Uterus (tissue), 4 donors: ENCODE data around the gene GSTO1. TPM values are rescaled to one million over a fixed set of nuclear protein-coding genes. Genes with fewer than 3 reads are reported as not detected.
A peak's percentile ranks its signal among the peaks of the same experiment; 100 is the strongest.

ENCODE experiments used
- DNase-seq, 2 donors: peaks; one replicate each; pipeline ENCODE4 v3.0.0-alpha.2; 2019 to 2020
- H3K27ac ChIP-seq, 2 donors: fragments of 200-600 bp; sonication (generic); 1 replicate in 1 of 2; 2 replicates in 1 of 2; pipeline ENCODE4 v1.5.1; 2016 to 2018
- H3K27me3 ChIP-seq, 2 donors: fragments of 200-600 bp; sonication (generic); one replicate each; pipeline ENCODE4 v1.5.1; 2018 to 2019; ENCODE audit warnings: control low read depth in 1 of 2
- H3K36me3 ChIP-seq, 2 donors: fragments of 200-600 bp; sonication (generic); one replicate each; pipeline ENCODE4 v1.5.1; 2019; ENCODE audit warnings: control low read depth in 1 of 2
- H3K4me1 ChIP-seq, 2 donors: fragments of 200-600 bp; sonication (generic); one replicate each; pipeline ENCODE4 v1.5.1; 2018 to 2019; ENCODE audit warnings: control low read depth in 1 of 2
- H3K4me3 ChIP-seq, 2 donors: fragments of 200-600 bp; sonication (generic); 1 replicate in 1 of 2; 2 replicates in 1 of 2; pipeline ENCODE4 v1.5.1; 2018 to 2019; ENCODE audit warnings: mild to moderate bottlenecking in 1 of 2
- H3K9me3 ChIP-seq, 2 donors: fragments of 200-600 bp; sonication (generic); one replicate each; pipeline ENCODE4 v1.5.1; 2019; ENCODE audit warnings: control low read depth in 1 of 2
- POLR2A ChIP-seq, 2 donors: fragments of 450-650 bp; IDR thresholded peaks; one replicate each; pipeline ENCODE4 v1.6.1; 2016; ENCODE audit warnings: antibody characterized with exemption in 2 of 2, mild to moderate bottlenecking in 1 of 2, moderate library complexity in 1 of 2
- intact Hi-C: fragments of 100-400 bp; cut with DNase I; formaldehyde crosslinking; loops from one replicate; pipeline ENCODE4 v1.15.1; 2023; ENCODE audit warnings: low total_unique reads
- total RNA-seq, 4 donors: library from RNA; depleted of rRNA in 3 of 4; stranded (reverse); fragments of >200 nt in 3 of 4; gene quantifications; one replicate each; pipeline versions ENCODE4 v1.1.0 to v1.2.4, GENCODE V29; 2014 to 2023
- TF ChIP-seq, protein P1 (sequence below), 4 experiments: fragments of 200-600 bp in 2 of 4; fragments of 450-650 bp in 2 of 4; sonication (generic) in 2 of 4; IDR thresholded peaks; one replicate each; pipeline ENCODE4 v1.5.1; 2016 to 2019; ENCODE audit warnings: antibody characterized with exemption in 4 of 4, mild to moderate bottlenecking in 2 of 4, moderate library complexity in 1 of 4
- donor health status: DM: yes; HTN: yes; CAD: no.

The GSTO1 gene
- total RNA-seq, 4 donors from 2014 or later: 54.7 to 131 (median 102) TPM

DNA sequence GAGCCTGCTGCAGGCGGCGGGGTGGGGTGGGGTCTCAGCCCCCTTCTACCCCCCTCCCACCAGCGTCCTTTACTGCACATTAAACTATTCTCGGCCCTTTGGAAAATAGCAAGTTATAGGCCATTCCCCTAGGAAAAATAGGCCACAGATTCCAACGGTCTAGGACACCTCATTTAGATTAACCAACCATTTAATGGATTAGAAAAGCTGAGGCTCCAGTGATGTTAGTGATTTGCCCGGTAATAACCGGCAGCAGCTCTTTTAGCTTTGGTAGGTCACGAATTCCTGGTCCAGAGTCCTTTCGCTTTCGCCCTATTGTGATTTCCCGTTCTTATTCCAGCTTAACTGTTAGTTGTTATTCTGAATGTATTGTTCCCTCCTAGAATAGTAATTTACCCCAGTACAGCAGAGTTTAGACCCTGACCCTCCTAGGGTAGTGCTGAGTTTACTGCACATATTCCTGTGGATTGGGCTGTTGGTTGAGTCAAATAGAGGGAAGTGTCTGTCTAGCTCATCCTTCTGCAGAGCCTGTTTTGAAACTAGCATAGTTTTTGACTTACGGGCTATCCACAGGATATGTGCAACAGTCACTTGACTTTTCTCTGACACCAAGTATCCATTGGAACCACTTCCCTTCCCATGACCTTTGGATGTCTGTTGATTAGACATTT, 754 bp downstream of the GSTO1 start:
- intact Hi-C loops: no loop called here
- peaks cover 0 to 5% of the 10 kb centered on the region in 2 donors for H3K4me1 ChIP-seq
- no peak for DNase-seq
- peak overlapping the region; percentile 73 to 100 for H3K4me3 ChIP-seq
- H3K27ac ChIP-seq: peak overlapping the region; percentile 97 to 99
- TF ChIP-seq, protein P1, sequence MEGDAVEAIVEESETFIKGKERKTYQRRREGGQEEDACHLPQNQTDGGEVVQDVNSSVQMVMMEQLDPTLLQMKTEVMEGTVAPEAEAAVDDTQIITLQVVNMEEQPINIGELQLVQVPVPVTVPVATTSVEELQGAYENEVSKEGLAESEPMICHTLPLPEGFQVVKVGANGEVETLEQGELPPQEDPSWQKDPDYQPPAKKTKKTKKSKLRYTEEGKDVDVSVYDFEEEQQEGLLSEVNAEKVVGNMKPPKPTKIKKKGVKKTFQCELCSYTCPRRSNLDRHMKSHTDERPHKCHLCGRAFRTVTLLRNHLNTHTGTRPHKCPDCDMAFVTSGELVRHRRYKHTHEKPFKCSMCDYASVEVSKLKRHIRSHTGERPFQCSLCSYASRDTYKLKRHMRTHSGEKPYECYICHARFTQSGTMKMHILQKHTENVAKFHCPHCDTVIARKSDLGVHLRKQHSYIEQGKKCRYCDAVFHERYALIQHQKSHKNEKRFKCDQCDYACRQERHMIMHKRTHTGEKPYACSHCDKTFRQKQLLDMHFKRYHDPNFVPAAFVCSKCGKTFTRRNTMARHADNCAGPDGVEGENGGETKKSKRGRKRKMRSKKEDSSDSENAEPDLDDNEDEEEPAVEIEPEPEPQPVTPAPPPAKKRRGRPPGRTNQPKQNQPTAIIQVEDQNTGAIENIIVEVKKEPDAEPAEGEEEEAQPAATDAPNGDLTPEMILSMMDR (IDR thresholded peaks at IDR 0.05): no peak
- TF ChIP-seq POLR2A (IDR thresholded peaks at IDR 0.05): peak; percentile 30 to 41
- H3K9me3 ChIP-seq: no peaks in the 10 kb centered on the region
- H3K36me3 ChIP-seq: no peaks in the 10 kb centered on the region
- H3K27me3 ChIP-seq: no peaks in the 10 kb centered on the region

DNA sequence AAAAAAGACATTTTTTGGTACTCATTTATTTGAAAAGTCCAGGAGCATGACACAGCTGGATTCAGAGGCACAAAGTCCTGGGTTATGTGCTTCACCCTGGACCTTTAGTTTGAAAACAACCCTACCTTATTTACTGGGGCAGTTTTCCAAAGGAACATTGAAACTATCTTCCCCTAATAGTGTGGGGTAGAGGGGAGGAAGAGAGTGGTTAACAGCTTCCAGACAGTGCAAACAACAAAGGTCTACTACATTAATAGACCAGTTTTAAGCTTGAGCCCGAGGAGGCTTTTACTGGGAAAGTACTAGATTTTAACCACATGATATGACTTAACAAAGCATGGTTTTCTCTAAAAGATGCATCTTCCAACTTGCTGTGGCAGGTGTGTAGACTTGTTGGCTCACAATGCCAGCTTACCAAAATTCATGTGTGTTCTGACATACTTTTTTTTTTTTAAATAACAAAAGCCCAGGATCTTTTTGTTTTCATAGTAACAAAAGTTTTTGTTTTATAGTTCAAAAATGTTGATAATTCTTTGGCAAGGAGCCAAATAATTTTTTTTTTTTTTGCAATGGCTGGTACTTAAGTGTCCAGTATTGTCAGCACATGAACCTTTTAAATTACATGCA, 1.8 kb downstream of the GSTO1 start:
- no peaks in the 10 kb centered on the region for H3K27me3 ChIP-seq
- DNase-seq: no peak
- no peaks in the 10 kb centered on the region for H3K9me3 ChIP-seq
- H3K4me1 ChIP-seq: peaks cover 0 to 5% of the 10 kb centered on the region in 2 donors
- peak overlapping the region; percentile 97 to 99 for H3K27ac ChIP-seq
- TF ChIP-seq POLR2A (IDR thresholded peaks at IDR 0.05): no peak
- TF ChIP-seq, protein P1 (IDR thresholded peaks at IDR 0.05): no peak
- peak overlapping the region in 1 of 2 donors; percentile 73 for H3K4me3 ChIP-seq
- H3K36me3 ChIP-seq: no peaks in the 10 kb centered on the region
- intact Hi-C loops: no loop called here

DNA sequence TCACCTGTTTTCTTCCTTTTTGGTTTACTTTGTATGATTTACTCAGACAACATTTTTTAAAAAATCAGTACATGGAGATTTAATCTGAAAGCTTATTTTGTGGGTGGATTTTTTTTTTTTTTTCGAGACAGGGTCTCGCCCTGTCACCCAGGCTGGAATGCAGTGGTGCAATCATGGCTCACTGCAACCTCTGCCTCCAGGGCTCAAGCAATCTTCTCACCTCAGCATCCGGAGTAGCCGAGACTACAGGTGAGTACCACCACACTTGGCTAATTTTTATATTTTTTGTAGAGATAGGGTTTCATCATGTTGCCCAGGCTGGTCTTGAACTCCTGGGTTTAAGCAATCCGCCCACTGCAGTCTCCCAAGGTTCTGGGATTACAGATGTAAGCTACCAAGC, 2.5 kb downstream of the GSTO1 start:
- no peaks in the 10 kb centered on the region for H3K36me3 ChIP-seq
- intact Hi-C loops: no loop called here
- no peaks in the 10 kb centered on the region for H3K27me3 ChIP-seq
- no peaks in the 10 kb centered on the region for H3K9me3 ChIP-seq
- H3K4me1 ChIP-seq: peaks cover 0 to 5% of the 10 kb centered on the region in 2 donors
- H3K27ac ChIP-seq: no peak overlapping the region
- no peak for DNase-seq
- TF ChIP-seq, protein P1 (IDR thresholded peaks at IDR 0.05): no peak
- no peak for TF ChIP-seq POLR2A (IDR thresholded peaks at IDR 0.05)
- H3K4me3 ChIP-seq: no peak overlapping the region

DNA sequence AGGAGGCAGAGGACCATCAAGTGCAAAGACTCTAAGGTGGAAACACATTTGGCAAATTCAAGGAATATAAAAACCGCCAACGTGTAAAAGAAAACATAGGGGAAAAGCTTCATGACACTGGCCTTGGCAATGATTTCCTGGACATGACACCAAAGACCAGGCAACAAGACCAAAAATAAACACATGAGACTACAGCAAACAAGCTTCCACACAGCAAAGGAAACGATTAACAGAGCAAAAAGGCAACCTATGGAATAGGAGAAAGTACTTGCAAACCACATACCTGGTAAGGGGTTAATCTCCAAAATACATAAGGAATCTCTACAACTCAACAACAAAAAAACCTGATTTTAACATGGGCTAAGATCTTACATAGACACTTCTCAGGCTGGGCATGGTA, 3.5 kb downstream of the GSTO1 start:
- Histone ChIP-seq H3K9me3 (no peaks in the 10 kb centered on the region), H3K27ac (no peak overlapping the region), H3K36me3 (no peaks in the 10 kb centered on the region), H3K4me1 (peaks cover 0 to 5% of the 10 kb centered on the region in 2 donors), H3K4me3 (no peak overlapping the region), H3K27me3 (no peaks in the 10 kb centered on the region)
- intact Hi-C loops: no loop called here
- TF ChIP-seq POLR2A (IDR thresholded peaks at IDR 0.05): no peak
- TF ChIP-seq, protein P1 (IDR thresholded peaks at IDR 0.05): no peak
- DNase-seq: no peak

DNA sequence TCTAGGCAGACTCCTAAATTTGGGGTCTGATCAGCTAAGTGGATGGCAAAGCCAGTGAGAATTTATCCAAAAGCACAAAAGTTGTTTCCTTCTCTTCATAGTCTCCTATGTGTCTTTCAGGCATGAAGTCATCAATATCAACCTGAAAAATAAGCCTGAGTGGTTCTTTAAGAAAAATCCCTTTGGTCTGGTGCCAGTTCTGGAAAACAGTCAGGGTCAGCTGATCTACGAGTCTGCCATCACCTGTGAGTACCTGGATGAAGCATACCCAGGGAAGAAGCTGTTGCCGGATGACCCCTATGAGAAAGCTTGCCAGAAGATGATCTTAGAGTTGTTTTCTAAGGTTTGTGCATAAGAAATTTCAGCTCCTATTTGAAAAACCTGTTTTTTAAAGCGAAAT, 4.8 kb downstream of the GSTO1 start:
- no peaks in the 10 kb centered on the region for H3K36me3 ChIP-seq
- peaks cover 0 to 5% of the 10 kb centered on the region in 2 donors for H3K4me1 ChIP-seq
- no peak for DNase-seq
- no peak overlapping the region for H3K4me3 ChIP-seq
- no peak overlapping the region for H3K27ac ChIP-seq
- H3K9me3 ChIP-seq: no peaks in the 10 kb centered on the region
- no peak for TF ChIP-seq POLR2A (IDR thresholded peaks at IDR 0.05)
- TF ChIP-seq, protein P1 (IDR thresholded peaks at IDR 0.05): no peak
- intact Hi-C loops: no loop called here
- H3K27me3 ChIP-seq: no peaks in the 10 kb centered on the region
